NCI-H345 treated with DMSO at 0.1 percent for 48 hours (cell line): ENCODE results near the gene OAT.

Experiments used
- DNase-seq: peaks from one replicate; lab custom pipeline; 2025; ENCODE audit not compliant: unreplicated experiment; lab: John Stamatoyannopoulos, UW

Gene OAT

DNA sequence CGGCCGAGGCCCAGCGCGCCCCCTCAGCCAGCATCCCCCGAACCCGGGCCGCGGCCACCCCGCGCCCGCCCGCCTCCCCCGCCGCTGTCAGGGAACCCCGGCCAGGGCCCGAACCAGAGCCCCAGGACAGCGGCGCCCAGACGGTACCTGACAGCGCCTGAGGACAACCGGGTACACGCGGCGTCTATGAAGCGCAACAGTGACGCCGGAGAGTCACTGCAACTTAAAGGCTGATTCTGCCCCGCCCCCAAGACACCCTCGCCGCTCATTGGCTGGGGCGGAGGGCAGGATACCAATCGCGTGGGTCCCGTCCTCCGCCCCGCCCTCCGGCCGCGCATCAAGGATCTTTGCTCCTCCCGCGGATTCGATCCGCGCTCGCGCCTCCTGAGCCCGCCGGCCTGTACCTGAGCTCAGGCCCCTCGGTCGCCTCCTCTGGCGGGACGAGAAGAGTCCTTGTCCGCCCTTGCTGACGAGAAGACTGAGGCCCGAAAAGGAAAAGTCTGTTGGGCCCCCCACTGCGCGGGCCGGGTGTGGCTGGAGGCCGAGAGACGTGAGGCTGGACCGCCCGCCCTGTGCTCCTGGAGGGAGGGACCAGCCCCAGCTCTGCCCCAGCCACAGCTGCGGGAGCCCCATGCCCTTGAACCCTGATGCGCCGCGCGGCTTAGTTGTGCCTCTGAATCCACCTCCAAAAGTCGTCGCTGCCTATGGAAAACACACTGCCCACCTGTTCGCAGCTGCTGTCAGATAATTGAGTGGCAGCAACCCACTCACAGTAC is at the start of gene OAT:
TSS of gene OAT (minus strand) at position 198 of the 776 bp plus-strand sequence. CDS start 6,752 bp downstream, outside the sequence.
- peak; percentile 87 for DNase-seq

DNA sequence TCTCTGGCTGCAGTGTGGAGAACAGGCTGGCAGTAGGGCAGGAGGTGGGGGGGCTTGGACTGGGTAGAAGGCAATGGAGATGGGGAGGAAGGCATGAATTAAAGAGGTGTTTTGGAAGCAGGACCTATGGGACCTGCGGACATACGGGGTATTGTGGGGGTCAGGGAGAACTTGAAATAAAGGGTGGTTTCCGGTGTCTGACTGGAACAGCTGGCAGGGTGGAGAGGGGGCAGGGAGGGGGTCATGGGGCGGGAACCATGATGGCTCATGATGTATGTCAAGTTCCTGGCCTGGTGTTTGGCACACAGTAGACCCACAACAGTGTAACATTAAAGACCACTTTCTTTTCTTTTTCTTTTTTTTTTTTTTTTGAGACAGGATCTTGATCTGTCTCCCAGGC is 48.4 kb upstream of the OAT start:
- DNase-seq = no peak

- DNase-seq = no peak
These were observed 47.2 kb upstream of the OAT start for GRCh38 chr10:124465777-124466488.

DNA sequence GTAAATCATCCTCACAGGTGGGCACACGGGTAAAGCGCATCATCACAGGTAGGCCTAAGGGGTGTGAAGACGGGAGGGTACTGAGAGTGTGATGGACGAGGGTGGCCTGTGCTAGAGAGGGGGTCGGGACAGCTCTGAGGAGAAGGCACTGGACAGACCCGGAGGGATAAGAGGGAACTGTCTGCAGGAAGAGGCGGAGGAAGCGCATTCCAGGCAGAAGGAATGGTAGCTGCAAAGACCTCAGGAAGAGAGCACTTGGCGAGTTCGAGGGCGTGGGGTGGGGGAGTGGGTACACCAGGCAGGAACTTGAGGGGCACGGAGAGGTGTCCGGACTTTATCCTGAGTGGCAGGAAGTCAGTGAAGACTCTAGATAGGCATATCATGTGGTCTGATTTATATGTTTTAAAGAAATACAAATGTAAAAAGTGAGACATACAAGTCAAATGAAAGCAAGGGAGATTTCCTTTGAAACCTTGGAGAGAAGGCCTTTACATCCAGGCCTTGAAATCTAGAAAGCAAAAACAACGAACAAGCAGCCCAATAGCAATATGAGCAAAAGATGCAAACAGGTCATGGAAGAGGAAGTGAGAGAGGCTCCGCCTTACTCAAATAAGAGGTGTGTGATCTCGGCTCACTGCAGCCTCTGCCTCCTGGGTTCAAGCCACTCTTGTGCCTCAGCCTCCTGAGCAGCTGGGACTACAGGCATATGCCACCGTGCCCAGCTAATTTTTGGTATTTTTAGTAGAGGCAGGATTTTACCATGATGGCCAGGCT is 46.5 kb upstream of the OAT start:
- DNase-seq = no peak

DNA sequence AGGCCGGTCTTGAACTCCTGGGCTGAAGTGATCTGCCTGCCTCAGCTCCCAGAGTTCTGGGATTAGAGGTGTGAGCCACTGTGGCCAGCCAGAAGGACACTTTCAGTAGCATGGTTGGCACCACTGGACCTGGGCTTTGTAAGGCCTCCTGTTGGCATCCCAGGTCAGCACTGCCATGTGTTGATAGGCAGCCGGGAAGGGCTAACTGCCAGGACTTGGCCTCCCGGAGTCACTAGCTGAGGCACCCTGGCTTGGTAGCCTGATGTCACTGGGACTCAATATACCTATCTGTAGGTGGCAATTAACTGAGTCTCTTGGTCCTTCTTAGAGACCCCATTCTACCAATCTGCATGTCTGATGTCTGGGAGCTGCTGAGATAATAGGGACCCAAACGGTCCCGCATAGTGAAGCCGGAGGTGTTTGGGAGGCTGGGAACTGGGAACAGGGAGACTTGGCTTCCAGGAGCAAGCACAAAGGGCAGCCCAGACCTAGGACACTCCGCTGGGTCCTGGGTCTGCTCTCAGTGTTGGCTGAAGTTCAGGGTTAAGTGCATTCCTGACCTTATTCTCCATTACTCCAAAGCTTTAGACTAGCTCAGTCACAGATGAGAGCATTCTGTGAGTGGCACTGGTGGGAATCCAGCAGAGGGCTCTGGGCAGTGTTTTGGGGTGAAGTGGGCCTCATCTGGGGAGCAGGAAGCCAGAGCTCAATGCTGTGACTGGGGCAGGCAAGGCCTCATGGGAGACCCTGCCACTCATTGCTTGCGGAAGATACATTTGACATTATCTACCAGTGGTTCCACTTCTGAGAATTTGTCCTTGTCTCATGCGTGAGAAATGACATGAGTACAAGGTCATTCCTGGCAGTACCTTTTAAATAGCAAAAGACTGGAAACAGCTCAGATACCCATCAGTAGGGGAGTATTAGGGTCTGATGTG is 45.6 kb upstream of the OAT start:
- no peak for DNase-seq

DNA sequence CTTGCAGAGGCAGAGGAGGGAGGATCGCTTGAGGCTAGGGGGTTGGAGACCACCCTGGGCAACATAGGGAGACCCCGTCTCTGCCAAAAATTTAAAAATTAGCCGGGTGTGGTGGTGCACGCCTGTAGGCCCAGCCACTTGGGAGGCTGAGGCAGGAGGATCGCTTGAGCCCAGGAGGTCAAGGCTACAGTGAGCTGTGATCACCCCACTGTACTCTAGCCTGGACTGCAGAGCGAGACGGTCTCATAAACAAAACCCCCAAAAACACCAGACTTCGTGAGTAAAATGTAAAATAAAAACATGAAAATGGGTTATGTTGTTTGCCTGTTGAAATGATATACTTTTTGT is 43.6 kb upstream of the OAT start:
- DNase-seq = no peak

DNA sequence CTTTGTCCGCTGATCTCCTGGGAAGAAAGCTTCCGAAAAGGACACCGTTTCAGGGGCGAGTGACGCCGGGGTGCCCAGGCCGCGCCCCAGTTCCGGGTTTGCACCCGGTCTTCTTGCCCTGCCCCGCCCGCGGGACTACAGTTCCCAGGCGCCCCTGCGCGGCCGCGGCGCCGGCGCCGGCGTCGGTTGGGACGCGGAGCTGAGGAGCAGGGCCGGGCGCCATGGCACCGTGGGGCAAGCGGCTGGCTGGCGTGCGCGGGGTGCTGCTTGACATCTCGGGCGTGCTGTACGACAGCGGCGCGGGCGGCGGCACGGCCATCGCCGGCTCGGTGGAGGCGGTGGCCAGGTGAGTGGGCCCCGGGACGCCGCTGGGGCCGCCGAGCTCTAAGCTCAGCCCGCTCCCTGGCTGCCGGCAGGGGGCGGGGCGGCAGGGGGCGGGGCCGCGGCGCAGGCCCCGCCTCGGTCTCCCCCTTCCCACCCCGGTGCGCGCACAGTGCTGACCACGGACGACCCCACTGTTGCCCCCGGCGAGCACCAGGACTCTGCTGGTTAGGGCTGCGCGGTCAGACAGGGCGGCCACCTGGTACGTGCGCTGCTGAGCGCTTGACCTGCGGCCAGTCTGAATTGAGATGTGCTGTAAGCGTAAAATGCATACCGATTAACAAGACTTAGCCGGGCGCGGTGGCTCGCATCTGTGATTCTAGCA is 43.1 kb upstream of the OAT start, which contains the start of gene LHPP:
TSS of gene LHPP (plus strand) at position 182 of the 706 bp plus-strand sequence. CDS start at position 222, 40 bp downstream.
- peak; percentile 46 for DNase-seq

DNA sequence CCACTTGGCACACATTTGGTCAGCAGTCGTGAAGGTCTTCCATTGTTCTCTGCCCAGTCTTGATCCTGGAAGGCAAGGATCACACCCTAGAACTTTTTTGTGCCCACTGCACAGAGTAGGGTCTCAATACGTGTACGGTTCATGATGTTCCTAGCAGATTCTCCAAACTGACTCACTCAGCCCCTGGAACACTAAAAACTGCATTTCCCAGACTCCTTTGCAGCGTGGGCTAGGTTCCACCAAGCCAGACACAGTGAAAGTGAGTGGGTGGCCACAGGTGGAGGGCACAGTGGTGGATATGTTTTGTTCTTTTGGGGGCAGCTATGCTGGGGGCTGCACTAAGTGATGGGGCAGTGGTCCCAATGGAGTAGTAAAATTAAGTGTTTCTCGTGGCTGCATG is 41.4 kb upstream of the OAT start:
- no peak for DNase-seq

- no peak for DNase-seq
These were observed 40.7 kb upstream of the OAT start for GRCh38 chr10:124459395-124459794.

GRCh38 chr10:124458889-124459288 is 40.2 kb upstream of the OAT start:
- no peak for DNase-seq

- DNase-seq = no peak
These were observed 39.8 kb upstream of the OAT start for GRCh38 chr10:124458473-124458872.

- DNase-seq = no peak
These were observed 36.7 kb upstream of the OAT start for GRCh38 chr10:124455441-124455840.

GRCh38 chr10:124453960-124454610 is 35.4 kb upstream of the OAT start:
- DNase-seq = no peak

- DNase-seq = no peak
These were observed 32.6 kb upstream of the OAT start for GRCh38 chr10:124451276-124451675.

- no peak for DNase-seq
These were observed 32.0 kb upstream of the OAT start for GRCh38 chr10:124450783-124451057.

DNA sequence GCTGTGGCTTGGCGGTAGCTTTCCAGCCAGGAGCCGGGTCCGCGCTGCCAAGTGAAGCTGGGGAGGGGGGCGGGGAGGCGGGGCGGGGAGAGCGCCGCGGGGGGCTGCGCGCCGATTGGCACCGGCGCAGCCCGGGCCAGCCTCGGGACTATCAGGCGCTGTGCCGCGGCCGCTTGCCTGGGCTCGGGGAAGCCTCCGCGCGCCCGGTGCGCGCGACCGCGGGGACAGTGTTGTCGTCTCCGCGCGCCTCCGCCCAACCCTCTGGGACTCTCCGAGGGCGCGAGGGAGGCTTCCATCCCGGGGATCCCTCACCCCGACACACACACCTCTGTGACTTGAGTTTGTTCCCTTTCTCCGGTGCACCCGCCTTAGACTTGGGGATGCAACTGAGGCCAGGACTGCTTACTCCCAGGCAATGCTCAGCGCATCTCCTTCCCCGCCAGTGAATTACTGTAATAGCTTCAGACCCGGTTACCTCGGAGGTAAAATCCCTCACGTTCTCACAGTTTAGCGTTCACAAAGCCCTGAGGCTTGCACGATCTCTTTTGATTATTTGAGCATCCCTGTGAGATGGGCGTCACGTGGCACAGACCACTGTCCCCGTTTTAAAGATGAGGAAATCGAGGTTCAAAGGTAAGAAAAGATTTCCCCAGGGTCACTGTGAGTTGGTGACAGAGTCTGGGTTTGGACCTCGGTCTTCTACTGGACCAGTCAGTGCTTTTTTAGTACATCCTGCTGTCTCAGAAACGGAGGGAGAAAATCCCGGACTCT is 31.5 kb upstream of the OAT start, which contains the start of gene NKX1-2:
TSS of gene NKX1-2 (minus strand) at position 24 of the 771 bp plus-strand sequence. CDS start 92 bp downstream, outside the sequence.
- no peak for DNase-seq

DNA sequence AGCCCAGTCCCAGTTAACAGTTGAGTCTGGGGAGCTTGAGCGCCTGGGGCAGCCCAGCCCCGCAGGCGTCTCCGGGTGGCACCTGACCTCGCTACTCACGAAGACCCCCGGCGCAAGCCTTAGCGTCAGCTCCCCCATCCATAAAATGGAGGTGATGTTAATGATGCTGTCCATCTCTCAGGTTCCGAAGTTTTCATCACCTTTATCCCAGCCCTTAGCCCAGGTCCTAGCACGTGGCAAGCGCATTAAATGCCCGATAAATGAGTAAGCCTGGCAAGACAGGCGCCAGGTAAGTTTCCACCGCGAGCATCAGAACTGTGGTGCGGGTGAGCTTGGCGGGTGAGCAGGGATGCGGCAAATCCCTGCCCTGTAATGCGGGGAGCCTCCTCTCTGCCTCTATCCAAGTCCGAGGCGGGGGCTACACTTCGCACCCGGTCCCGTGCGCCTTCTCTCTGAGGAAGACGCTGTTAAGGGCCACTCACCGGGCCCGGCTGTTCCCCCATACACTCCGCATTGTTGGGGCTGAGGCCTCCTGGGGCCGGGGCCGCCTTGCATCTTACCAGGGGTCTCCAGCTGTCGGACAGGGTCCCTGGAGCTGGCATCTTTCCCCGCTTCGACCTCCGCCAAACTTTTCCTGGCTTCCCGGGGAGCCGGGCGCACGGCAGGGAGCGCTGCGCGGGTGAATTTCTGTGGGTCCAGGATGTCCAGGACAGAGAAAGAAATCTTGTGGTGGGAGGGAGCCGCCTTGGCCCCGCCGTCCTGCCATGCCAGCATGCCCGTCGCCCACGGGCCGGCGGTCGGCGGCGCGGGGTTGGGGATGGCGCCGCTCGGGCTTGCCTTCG is 30.7 kb upstream of the OAT start:
- DNase-seq = peak; percentile 14

GRCh38 chr10:124448696-124449169 is 30.0 kb upstream of the OAT start:
- no peak for DNase-seq
